ENCODE data around the gene ACAP1. TPM values are rescaled to one million over a fixed set of nuclear protein-coding genes. Genes with fewer than 3 reads are reported as not detected.

ACAP1 gene
- total RNA-seq, 1 experiment from 2014 or later: 58.6 TPM

DNA sequence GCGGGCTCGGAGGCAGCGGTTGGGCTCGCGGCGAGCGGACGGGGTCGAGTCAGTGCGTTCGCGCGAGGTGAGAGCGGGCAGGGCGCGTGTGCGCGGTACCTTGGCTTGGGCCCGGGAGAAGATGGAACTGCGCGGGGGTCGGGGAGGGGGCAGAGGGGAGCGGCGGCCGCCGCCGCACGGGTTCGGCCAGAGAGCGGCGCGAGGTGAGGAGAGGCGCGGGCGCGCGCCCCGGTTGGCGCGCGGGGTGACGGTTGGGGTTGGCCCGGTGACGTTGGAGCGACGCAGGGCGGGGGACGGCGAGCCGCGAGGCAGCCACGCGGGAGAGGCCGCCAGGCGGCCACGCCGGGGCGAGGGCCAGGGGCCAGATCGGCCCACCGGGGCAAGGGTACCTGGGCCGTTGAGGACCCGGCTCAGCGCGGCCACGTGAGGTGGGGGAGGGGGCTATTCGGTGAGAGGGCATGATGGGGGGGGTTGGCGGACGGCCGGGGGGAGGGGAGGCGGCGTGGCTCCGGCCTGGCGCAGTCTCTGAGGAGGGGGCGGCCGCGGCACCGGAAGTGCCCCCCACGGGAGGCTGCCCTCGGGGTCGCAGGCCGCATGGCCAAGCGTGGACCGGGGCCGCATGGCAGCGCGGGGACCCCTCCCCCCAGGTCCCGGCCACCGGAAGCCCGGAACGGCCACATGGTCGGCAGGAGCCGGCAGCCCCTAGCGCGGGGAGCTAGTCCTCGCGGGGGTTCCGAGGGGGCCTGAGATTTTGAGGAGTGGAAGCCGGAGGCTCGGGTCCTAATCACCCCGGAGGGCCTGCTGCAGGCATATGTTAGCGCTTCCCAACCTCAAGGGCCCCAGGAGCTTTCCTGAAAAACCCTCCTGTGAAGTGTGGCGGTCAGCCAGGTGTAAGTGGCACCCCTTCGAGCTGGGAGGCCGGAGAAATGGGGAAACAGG, 28.4 kb upstream of the ACAP1 start (continued):
- TF ChIP-seq FOXP1 (CRISPR knock-in tag; IDR thresholded peaks at IDR 0.05; ENCODE audit: borderline replicate concordance) (peak; percentile 13), ESRRA (CRISPR knock-in tag; IDR thresholded peaks at IDR 0.05; ENCODE audit: borderline replicate concordance) (peak; percentile 71; the same call in 1 of the 2 replicates)

DNA sequence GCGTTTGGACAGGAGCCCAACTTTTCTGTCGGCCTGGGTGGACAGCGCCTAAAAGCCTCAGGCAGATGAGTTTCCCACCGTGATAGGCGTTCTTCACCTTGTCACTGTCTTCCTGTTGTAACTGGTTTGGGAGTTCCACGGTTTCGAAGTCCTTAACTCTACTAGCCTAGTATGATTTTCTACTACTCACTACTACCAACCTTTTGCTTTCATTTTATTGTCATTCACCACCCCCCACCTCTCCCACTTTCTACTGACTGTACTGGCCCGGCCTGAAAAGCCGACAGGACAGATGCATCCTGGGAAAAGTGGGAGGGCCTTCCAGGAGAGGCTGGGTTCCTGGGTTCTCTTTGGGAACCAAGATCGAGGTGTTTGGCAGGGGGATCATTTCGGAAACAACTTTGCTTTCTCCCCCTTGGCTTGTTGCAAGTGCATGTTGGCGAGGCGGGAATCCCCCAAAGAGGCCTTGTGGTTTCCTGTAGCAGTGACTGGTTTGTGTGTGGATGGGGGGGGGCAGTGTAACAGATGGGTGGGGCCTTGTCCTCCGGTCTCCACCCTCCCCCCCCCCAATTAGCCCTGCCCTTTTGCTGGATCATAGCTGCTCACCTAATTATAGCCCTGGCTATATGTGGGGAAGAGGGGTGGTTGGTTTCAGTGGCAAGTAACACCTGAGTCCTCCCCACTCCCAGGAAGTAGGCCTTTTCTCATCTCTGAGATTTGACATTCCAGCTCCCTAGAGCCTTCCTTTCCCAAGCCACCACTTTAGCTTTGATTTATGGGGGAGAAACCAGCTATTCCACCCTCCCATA, 27.5 kb upstream of the ACAP1 start:
- H3K36me3 Mint-ChIP-seq: peaks cover 45% of the 10 kb centered on the region
- POLR2A ChIA-PET: interaction anchor here (0.8 to 1.1 kb wide), 3 partner anchors 21 to 274 kb away, joined by 3 to 7 read pairs (median 3); partner anchors contain the start of gene NEURL4
- peak overlapping the region; percentile 96 for H3K27ac Mint-ChIP-seq
- H3K4me3 Mint-ChIP-seq: peak overlapping the region; percentile 89
- CTCF ChIA-PET: interaction anchor here (0.9 to 1.4 kb wide), 3 partner anchors 21 to 58 kb away, joined by 3 to 4 read pairs (median 4); partner anchors contain the start of genes CTDNEP1 and NEURL4
- DNase-seq (ENCODE audit: low spot score) (peak; percentile 71), ATAC-seq (peak; percentile 10)
- H3K4me1 Mint-ChIP-seq: peaks cover 31% of the 10 kb centered on the region
- peaks cover 9% of the 10 kb centered on the region for H3K27me3 Mint-ChIP-seq (ENCODE audit: low read depth)
- peaks cover 4% of the 10 kb centered on the region for H3K9me3 Mint-ChIP-seq
- TF ChIP-seq ERG (CRISPR knock-in tag; IDR thresholded peaks at IDR 0.05): 0 out of 2 replicates have a peak, but pooled peaks have one; percentile 35
- TF ChIP-seq ZNF671 (CRISPR knock-in tag; IDR thresholded peaks at IDR 0.05): no peak
- no peak for TF ChIP-seq ZNF219 (CRISPR knock-in tag; IDR thresholded peaks at IDR 0.05; ENCODE audit: borderline replicate concordance)
- TF ChIP-seq, protein P1, sequence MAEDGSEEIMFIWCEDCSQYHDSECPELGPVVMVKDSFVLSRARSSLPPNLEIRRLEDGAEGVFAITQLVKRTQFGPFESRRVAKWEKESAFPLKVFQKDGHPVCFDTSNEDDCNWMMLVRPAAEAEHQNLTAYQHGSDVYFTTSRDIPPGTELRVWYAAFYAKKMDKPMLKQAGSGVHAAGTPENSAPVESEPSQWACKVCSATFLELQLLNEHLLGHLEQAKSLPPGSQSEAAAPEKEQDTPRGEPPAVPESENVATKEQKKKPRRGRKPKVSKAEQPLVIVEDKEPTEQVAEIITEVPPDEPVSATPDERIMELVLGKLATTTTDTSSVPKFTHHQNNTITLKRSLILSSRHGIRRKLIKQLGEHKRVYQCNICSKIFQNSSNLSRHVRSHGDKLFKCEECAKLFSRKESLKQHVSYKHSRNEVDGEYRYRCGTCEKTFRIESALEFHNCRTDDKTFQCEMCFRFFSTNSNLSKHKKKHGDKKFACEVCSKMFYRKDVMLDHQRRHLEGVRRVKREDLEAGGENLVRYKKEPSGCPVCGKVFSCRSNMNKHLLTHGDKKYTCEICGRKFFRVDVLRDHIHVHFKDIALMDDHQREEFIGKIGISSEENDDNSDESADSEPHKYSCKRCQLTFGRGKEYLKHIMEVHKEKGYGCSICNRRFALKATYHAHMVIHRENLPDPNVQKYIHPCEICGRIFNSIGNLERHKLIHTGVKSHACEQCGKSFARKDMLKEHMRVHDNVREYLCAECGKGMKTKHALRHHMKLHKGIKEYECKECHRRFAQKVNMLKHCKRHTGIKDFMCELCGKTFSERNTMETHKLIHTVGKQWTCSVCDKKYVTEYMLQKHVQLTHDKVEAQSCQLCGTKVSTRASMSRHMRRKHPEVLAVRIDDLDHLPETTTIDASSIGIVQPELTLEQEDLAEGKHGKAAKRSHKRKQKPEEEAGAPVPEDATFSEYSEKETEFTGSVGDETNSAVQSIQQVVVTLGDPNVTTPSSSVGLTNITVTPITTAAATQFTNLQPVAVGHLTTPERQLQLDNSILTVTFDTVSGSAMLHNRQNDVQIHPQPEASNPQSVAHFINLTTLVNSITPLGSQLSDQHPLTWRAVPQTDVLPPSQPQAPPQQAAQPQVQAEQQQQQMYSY (CRISPR knock-in tag; IDR thresholded peaks at IDR 0.05): no peak
- no peak for TF ChIP-seq NR2C2 (CRISPR knock-in tag; IDR thresholded peaks at IDR 0.05)
- no peak for TF ChIP-seq JAZF1 (CRISPR knock-in tag; IDR thresholded peaks at IDR 0.05)
- TF ChIP-seq ZNF532 (CRISPR knock-in tag; IDR thresholded peaks at IDR 0.05; ENCODE audit: borderline replicate concordance): 0 out of 2 replicates have a peak, but pooled peaks have one; percentile 11
- no peak for TF ChIP-seq NFYB (CRISPR knock-in tag; conservative IDR thresholded peaks at IDR 0.05; ENCODE audit: low read depth)
- no peak for TF ChIP-seq CBFB (CRISPR knock-in tag; IDR thresholded peaks at IDR 0.05; ENCODE audit: low read depth)
- TF ChIP-seq EMX1 (CRISPR knock-in tag; IDR thresholded peaks at IDR 0.05): peak; percentile 64; the same call in 1 of the 2 replicates
- TF ChIP-seq, protein P2, sequence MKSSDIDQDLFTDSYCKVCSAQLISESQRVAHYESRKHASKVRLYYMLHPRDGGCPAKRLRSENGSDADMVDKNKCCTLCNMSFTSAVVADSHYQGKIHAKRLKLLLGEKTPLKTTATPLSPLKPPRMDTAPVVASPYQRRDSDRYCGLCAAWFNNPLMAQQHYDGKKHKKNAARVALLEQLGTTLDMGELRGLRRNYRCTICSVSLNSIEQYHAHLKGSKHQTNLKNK (CRISPR knock-in tag; IDR thresholded peaks at IDR 0.05): no peak; the same call in 1 of the 2 replicates
- TF ChIP-seq E2F1 (CRISPR knock-in tag; IDR thresholded peaks at IDR 0.05): no peak
- 0 out of 2 replicates have a peak, but pooled peaks have one; percentile 44 for TF ChIP-seq ZNF121 (CRISPR knock-in tag; IDR thresholded peaks at IDR 0.05)
- TF ChIP-seq SP1 (CRISPR knock-in tag; conservative IDR thresholded peaks at IDR 0.05): 0 out of 2 replicates have a peak, but pooled peaks have one; percentile 36
- no peak for TF ChIP-seq CREB1 (CRISPR knock-in tag; IDR thresholded peaks at IDR 0.05)
- no peak for TF ChIP-seq NR1H2 (CRISPR knock-in tag; IDR thresholded peaks at IDR 0.05)
- 0 out of 2 replicates have a peak, but pooled peaks have one; percentile 4 for TF ChIP-seq FOXP1 (CRISPR knock-in tag; IDR thresholded peaks at IDR 0.05; ENCODE audit: borderline replicate concordance)
- TF ChIP-seq, protein P3, sequence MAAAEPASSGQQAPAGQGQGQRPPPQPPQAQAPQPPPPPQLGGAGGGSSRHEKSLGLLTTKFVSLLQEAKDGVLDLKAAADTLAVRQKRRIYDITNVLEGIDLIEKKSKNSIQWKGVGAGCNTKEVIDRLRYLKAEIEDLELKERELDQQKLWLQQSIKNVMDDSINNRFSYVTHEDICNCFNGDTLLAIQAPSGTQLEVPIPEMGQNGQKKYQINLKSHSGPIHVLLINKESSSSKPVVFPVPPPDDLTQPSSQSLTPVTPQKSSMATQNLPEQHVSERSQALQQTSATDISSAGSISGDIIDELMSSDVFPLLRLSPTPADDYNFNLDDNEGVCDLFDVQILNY (CRISPR knock-in tag; IDR thresholded peaks at IDR 0.05): no peak
- peak; percentile 20; the same call in 1 of the 2 replicates for TF ChIP-seq NFATC4 (CRISPR knock-in tag; IDR thresholded peaks at IDR 0.05)
- no peak for TF ChIP-seq SMAD3 (CRISPR knock-in tag; IDR thresholded peaks at IDR 0.05; ENCODE audit: borderline replicate concordance)
